Glutamatergic neuron (in vitro differentiated cells): Measurements from ENCODE around the gene GAB3. TPM values are rescaled to one million over a fixed set of nuclear protein-coding genes. Genes with fewer than 3 reads are reported as not detected.

Source experiments
- DNase-seq: peaks from one replicate; pipeline ENCODE4 v3.0.0; 2022
- H3K27ac Mint-ChIP-seq: one replicate; pipeline ENCODE4 v1.8.0; 2020; ENCODE audit warnings: mild to moderate bottlenecking, mixed read lengths, inconsistent platforms; ENCODE audit not compliant: unreplicated experiment
- H3K27me3 Mint-ChIP-seq: one replicate; pipeline ENCODE4 v1.8.0; 2020; ENCODE audit warnings: mild to moderate bottlenecking, moderate library complexity, mixed read lengths, inconsistent platforms; ENCODE audit not compliant: unreplicated experiment
- H3K36me3 Mint-ChIP-seq: one replicate; pipeline ENCODE4 v1.8.0; 2020; ENCODE audit warnings: mild to moderate bottlenecking, mixed read lengths, inconsistent platforms; ENCODE audit not compliant: unreplicated experiment
- H3K4me1 Mint-ChIP-seq: one replicate; pipeline ENCODE4 v1.8.0; 2020; ENCODE audit warnings: mild to moderate bottlenecking, low read depth, mixed read lengths, inconsistent platforms; ENCODE audit not compliant: unreplicated experiment
- H3K4me3 Mint-ChIP-seq: one replicate; pipeline ENCODE4 v1.8.0; 2020; ENCODE audit warnings: mild to moderate bottlenecking, mixed read lengths, inconsistent platforms; ENCODE audit not compliant: unreplicated experiment
- H3K9me3 Mint-ChIP-seq: one replicate; pipeline ENCODE4 v1.8.0; 2020; ENCODE audit warnings: mild to moderate bottlenecking, moderate library complexity, mixed read lengths, inconsistent platforms; ENCODE audit not compliant: unreplicated experiment
- total RNA-seq: library from RNA; stranded (reverse); fragmentation: NEBNext Ultra II Directional; extraction: Animal tissue kit (Norgen Biotek cat#: 25700); gene quantifications from one replicate; pipeline ENCODE4 v1.2.1, GENCODE V29; 2021; ENCODE audit not compliant: unreplicated experiment
- TF ChIP-seq, protein P1 (sequence below): fragments of 200-600 bp; sonication (generic); IDR thresholded peaks from one replicate; pipeline ENCODE4 v1.5.0; 2021; ENCODE audit not compliant: partially characterized antibody, unreplicated experiment

GAB3 gene
- total RNA-seq, 1 donor from 2014 or later, result 9.6 TPM

DNA sequence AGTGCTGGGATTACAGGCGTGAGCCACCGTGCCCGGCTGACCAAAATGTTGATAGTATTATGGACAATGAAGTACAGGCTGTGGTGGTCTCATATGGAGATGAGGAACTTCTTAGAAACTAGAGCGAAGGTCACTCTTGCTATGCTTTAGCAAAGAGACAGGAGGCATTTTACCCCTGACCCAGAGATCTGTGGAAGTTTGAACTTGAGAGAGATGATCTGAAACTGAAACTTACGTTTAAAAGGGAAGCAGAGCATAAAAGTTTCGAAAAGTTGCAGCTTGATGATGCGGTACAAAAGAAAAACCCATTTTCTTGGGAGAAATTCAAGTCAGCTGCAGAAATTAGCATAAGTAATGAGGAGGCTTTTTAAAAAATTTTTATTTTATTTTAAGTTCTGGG is 89.0 kb downstream of the GAB3 start:
- Mint-ChIP-seq H3K4me3 (no peak overlapping the region), H3K9me3 (peaks cover 5% of the 10 kb centered on the region), H3K36me3 (peaks cover 5% of the 10 kb centered on the region), H3K27ac (no peak overlapping the region), H3K4me1 (no peaks in the 10 kb centered on the region), H3K27me3 (peaks cover 2% of the 10 kb centered on the region)
- TF ChIP-seq, protein P1, sequence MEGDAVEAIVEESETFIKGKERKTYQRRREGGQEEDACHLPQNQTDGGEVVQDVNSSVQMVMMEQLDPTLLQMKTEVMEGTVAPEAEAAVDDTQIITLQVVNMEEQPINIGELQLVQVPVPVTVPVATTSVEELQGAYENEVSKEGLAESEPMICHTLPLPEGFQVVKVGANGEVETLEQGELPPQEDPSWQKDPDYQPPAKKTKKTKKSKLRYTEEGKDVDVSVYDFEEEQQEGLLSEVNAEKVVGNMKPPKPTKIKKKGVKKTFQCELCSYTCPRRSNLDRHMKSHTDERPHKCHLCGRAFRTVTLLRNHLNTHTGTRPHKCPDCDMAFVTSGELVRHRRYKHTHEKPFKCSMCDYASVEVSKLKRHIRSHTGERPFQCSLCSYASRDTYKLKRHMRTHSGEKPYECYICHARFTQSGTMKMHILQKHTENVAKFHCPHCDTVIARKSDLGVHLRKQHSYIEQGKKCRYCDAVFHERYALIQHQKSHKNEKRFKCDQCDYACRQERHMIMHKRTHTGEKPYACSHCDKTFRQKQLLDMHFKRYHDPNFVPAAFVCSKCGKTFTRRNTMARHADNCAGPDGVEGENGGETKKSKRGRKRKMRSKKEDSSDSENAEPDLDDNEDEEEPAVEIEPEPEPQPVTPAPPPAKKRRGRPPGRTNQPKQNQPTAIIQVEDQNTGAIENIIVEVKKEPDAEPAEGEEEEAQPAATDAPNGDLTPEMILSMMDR, result no peak
- DNase-seq, result no peak

DNA sequence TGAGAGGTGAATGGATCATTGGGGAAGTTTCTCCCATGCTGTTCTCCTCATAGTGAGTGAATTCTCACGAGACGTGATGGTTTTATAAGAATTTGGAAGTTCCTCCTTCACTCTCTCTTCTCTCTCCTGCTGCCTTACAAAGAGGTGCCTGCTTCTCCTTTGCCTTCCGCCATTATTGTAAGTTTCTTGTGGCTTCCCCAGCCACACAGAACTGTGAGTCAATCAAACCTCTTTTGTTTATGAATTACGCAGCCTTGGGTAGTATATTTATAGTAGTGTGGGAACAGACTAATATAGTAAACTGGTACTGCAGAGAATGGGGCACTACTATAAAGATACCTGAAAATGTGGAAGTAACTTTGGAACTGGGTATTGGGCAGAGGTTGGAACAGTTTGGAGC is 89.7 kb downstream of the GAB3 start:
- no peak overlapping the region for H3K27ac Mint-ChIP-seq
- TF ChIP-seq, protein P1, result no peak
- no peak overlapping the region for H3K4me3 Mint-ChIP-seq
- peaks cover 5% of the 10 kb centered on the region for H3K9me3 Mint-ChIP-seq
- no peak for DNase-seq
- H3K27me3 Mint-ChIP-seq, result peaks cover 2% of the 10 kb centered on the region
- no peaks in the 10 kb centered on the region for H3K4me1 Mint-ChIP-seq
- peaks cover 5% of the 10 kb centered on the region for H3K36me3 Mint-ChIP-seq

DNA sequence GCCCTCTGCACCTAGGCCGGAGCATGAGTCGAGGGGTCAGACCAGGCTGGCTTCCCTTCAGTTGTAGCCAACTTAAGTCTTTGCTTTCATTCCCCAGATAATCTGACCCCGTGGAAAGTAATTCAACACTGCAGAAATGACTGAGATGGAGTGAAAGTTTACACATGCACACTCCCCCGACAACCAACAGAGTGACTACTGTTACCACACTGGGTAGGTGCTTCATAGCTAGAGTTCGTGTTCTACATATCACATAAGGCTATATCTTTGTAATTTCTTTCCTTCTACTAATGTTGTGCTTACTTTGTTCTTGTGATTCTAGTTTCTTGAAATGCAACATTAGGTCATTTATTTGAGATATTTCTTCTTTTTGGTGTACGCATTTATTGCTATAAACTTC is 90.3 kb downstream of the GAB3 start:
- Mint-ChIP-seq H3K4me1 (no peaks in the 10 kb centered on the region), H3K4me3 (no peak overlapping the region), H3K27me3 (peaks cover 2% of the 10 kb centered on the region), H3K27ac (no peak overlapping the region), H3K9me3 (peaks cover 3% of the 10 kb centered on the region), H3K36me3 (peaks cover 5% of the 10 kb centered on the region)
- no peak for DNase-seq
- TF ChIP-seq, protein P1, result no peak

DNA sequence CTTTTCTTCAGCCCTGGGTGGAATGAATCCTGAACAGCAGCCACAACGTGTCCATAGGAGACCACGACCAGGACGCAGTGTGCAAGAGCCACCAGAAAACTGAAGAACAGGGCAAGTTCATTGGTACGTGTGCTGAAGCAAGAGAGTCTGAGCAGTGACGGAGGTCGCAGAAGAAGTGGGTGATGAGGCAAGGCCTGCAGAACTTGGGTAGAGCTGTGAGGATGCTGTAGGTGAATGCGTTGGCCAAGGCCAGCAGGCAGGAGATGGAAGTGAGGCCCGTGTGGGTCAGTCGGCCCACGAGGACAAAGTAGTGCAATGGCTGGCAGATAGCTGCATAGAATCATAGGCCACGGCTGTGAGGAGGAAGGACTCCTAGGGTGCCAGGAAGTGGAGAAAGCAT is 91.9 kb downstream of the GAB3 start:
- Mint-ChIP-seq H3K36me3 (peaks cover 5% of the 10 kb centered on the region), H3K27ac (no peak overlapping the region), H3K4me1 (no peaks in the 10 kb centered on the region), H3K4me3 (no peak overlapping the region), H3K9me3 (peaks cover 3% of the 10 kb centered on the region), H3K27me3 (peaks cover 2% of the 10 kb centered on the region)
- DNase-seq, result no peak
- TF ChIP-seq, protein P1, result no peak

DNA sequence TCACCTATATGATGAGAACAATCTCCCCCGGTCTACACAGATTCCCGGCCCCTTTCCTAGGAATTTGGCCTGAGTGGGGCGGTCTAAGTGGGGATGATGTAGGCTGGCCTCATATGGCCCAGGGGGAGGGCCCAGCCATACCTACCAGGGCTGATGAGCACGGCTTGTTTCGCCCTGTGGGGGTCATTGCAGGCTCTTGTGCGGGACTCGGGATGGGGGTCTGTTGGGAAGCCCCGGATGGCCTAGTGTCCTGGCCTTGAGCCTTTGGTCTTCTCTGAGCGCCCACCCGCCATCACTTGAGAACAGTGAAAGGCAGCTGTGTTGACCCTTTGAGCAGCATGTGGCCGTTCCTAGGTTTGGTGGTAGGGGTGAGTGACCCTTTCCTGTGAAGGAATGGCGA is 92.7 kb downstream of the GAB3 start:
- Mint-ChIP-seq H3K27ac (no peak overlapping the region), H3K4me1 (no peaks in the 10 kb centered on the region), H3K36me3 (peaks cover 5% of the 10 kb centered on the region), H3K9me3 (peaks cover 3% of the 10 kb centered on the region), H3K4me3 (no peak overlapping the region), H3K27me3 (peaks cover 2% of the 10 kb centered on the region)
- TF ChIP-seq, protein P1, result no peak
- no peak for DNase-seq
